Heart right ventricle (tissue), 16 donors: ENCODE measurements around the gene PTPRN2. TPM values are rescaled to one million over a fixed set of nuclear protein-coding genes. Genes with fewer than 3 reads are reported as not detected.

Experiments
- ATAC-seq, 8 donors: fragments of 200-7000 bp; cut with Tn5 transposase; one replicate each; pipeline ENCODE4 v1.9.1; 2020; ENCODE audit warnings: mild to moderate bottlenecking in 8 of 8, moderate library complexity in 8 of 8, moderate number of reproducible peaks in 1 of 8
- DNase-seq, 2 donors: peaks; one replicate each; pipeline ENCODE4 v3.0.0-alpha.2; 2020
- H3K27ac ChIP-seq, 10 donors: fragments of 200-600 bp; sonication (generic) in 2 of 10; one replicate each; pipeline versions ENCODE4 v1.5.0 to v1.8.0; 2020 to 2022; ENCODE audit warnings: mild to moderate bottlenecking in 3 of 10
- H3K27me3 ChIP-seq, 7 donors: fragments of 200-600 bp; one replicate each; pipeline ENCODE4 v1.8.0; 2021 to 2022; ENCODE audit warnings: mild to moderate bottlenecking in 2 of 7
- H3K36me3 ChIP-seq, 9 donors: fragments of 200-600 bp; sonication (generic) in 1 of 9; one replicate each; pipeline versions ENCODE4 v1.5.0 to v1.8.0; 2020 to 2022; ENCODE audit warnings: mild to moderate bottlenecking in 2 of 9
- H3K4me1 ChIP-seq, 9 donors: fragments of 200-600 bp; sonication (generic) in 1 of 9; one replicate each; pipeline versions ENCODE4 v1.5.0 to v1.8.0; 2020 to 2022; ENCODE audit warnings: mild to moderate bottlenecking in 4 of 9
- H3K4me3 ChIP-seq, 10 donors: fragments of 200-600 bp; sonication (generic) in 2 of 10; one replicate each; pipeline versions ENCODE4 v1.5.0 to v1.8.0; 2020 to 2022; ENCODE audit warnings: mild to moderate bottlenecking in 7 of 10, moderate library complexity in 2 of 10
- H3K9me3 ChIP-seq, 11 donors: fragments of 200-600 bp in 10 of 11; sonication (generic) in 2 of 11; one replicate each; pipeline versions ENCODE4 v1.5.0 to v1.8.0; 2013 to 2022; ENCODE audit warnings: mild to moderate bottlenecking in 2 of 11, control low read depth in 1 of 11, moderate library complexity in 1 of 11
- CTCF ChIP-seq, 9 donors: fragments of 200-600 bp; sonication (generic) in 2 of 9; IDR thresholded peaks; one replicate each; pipeline versions ENCODE4 v1.5.0 to v1.8.0; 2021 to 2022; ENCODE audit warnings: antibody characterized with exemption in 9 of 9, mild to moderate bottlenecking in 5 of 9, moderate library complexity in 1 of 9
- WGBS, 2 donors: extraction: QIAGEN DNeasy Blood & Tissue Kit; methylation state at CpG; one replicate each; pipeline ENCODE4 v1.1.7; 2013; ENCODE audit warnings: inconsistent platforms in 1 of 2; 5-methylcytosine and 5-hydroxymethylcytosine counted together
- intact Hi-C, 10 donors: fragments of 100-400 bp; cut with DNase I; formaldehyde crosslinking; loops; one replicate each; pipeline versions ENCODE4 v1.11.1 to v1.14.2; 2022
- polyA plus RNA-seq, 2 donors: library from polyadenylated mRNA; stranded (reverse); fragments of 200-250 nt; gene quantifications; one replicate each; pipeline ENCODE4 v1.2.3, GENCODE V29; 2013
- total RNA-seq, 10 donors: library from RNA; stranded (reverse); fragmentation: NEBNext Ultra II Directional in 3 of 10; extraction: Animal tissue kit (Norgen Biotek cat#: 25700) in 3 of 10; gene quantifications; one replicate each; pipeline versions ENCODE4 v1.2.1 to v1.2.4, GENCODE V29; 2021 to 2023
- donor health status: Arrhythmogenic right ventricular cardiomyopathy.
- donor health status: ischemic (EF 13 %, LVEDD 7.1; RV severe dilation, severe dysfunction).
- donor health status: healthy with polysubstance abuse.
- donor health status: DM: no; HTN: yes; CAD: no.
- donor health status: DM: no; HTN: no; CAD: no.
- donor health status: ischemic (EF 25% LVEDD 6.9; RV normal size, moderate dysfunction).
- donor health status: ischemic (EF 25% LVEDD 5.7; RV mildly dilated, moderate dysfunction).
- donor health status: healthy.
- donor health status: DM: yes; HTN: yes; CAD: no.
- donor health status: Ischemic cardiomyopathy.
- donor health status: ischemic (EF 35%, LVEDD 5.7; RV mildly dilated, moderate dysfunction).
- donor health status: nonischemic (EF 11% LVEDD 7.7; RV severe dilation, severe dysfunction).
- donor health status: DM: yes; HTN: yes; CAD: no.
- donor health status: PGD.
- donor health status: ischemic (EF 29% LVEDD 5.4; RV normal size, mild dysfunction).
- donor health status: nonischemic (EF 23%, LVEDD 6.1; RV moderate dilation, normal function).

The PTPRN2 gene
- total and polyA plus RNA-seq, 12 donors = 0.82 to 1.8 (median 1.3) TPM

- no peak for DNase-seq
- peaks cover 0 to 11% (median 0%) of the 10 kb centered on the region in 9 donors for H3K36me3 ChIP-seq
These were observed 1025.7 kb downstream of the PTPRN2 start for GRCh38 chr7:157561816-157562410.

GRCh38 chr7:157561523-157561785 is 1026.2 kb downstream of the PTPRN2 start:
- intact Hi-C loops = no loop called here
- Histone ChIP-seq H3K27me3 (no peaks in the 10 kb centered on the region), H3K27ac (no peak overlapping the region), H3K4me1 (no peaks in the 10 kb centered on the region), H3K9me3 (no peaks in the 10 kb centered on the region), H3K4me3 (no peak overlapping the region), H3K36me3 (peaks cover 0 to 11% (median 0%) of the 10 kb centered on the region in 9 donors)
- WGBS, 2 donors = 78 to 83% methylated on average over 3 of the region's 3 CpGs
- DNase-seq (no peak), ATAC-seq (no peak)
- TF ChIP-seq CTCF (IDR thresholded peaks at IDR 0.05) = no peak

More at GRCh38 chr7:157561816-157562410, 1025.7 kb downstream of the PTPRN2 start:
- Histone ChIP-seq H3K27ac (no peak overlapping the region), H3K9me3 (no peaks in the 10 kb centered on the region), H3K4me3 (no peak overlapping the region), H3K4me1 (no peaks in the 10 kb centered on the region), H3K27me3 (no peaks in the 10 kb centered on the region)
- intact Hi-C loops = no loop called here
- no peak for ATAC-seq
- 91 to 92% methylated on average over 13 of the region's 13 CpGs for WGBS, 2 donors
- TF ChIP-seq CTCF (IDR thresholded peaks at IDR 0.05) = no peak

GRCh38 chr7:157560710-157561522 is 1026.7 kb downstream of the PTPRN2 start:
- TF ChIP-seq CTCF (IDR thresholded peaks at IDR 0.05) = no peak
- H3K27me3 ChIP-seq = no peaks in the 10 kb centered on the region
- H3K4me3 ChIP-seq = no peak overlapping the region
- H3K27ac ChIP-seq = no peak overlapping the region
- intact Hi-C loops = no loop called here
- H3K4me1 ChIP-seq = no peaks in the 10 kb centered on the region
- WGBS, 2 donors = 91% methylated on average over 28 to 29 of the region's 29 CpGs
- DNase-seq = no peak
- H3K36me3 ChIP-seq = peaks cover 0 to 11% (median 0%) of the 10 kb centered on the region in 9 donors
- peak in 1 of 8 donors; percentile 53 for ATAC-seq
- no peaks in the 10 kb centered on the region for H3K9me3 ChIP-seq

- H3K36me3 ChIP-seq = peaks cover 0 to 11% (median 0%) of the 10 kb centered on the region in 9 donors
- ATAC-seq = peak in 1 of 8 donors; percentile 17
- 88 to 89% methylated on average over 20 of the region's 20 CpGs for WGBS, 2 donors
- H3K27ac ChIP-seq = no peak overlapping the region
- intact Hi-C loops = no loop called here
- H3K4me1 ChIP-seq = no peaks in the 10 kb centered on the region
- no peak overlapping the region for H3K4me3 ChIP-seq
- no peaks in the 10 kb centered on the region for H3K27me3 ChIP-seq
- H3K9me3 ChIP-seq = no peaks in the 10 kb centered on the region
- TF ChIP-seq CTCF (IDR thresholded peaks at IDR 0.05) = no peak
- DNase-seq = no peak
These were observed 1027.4 kb downstream of the PTPRN2 start for GRCh38 chr7:157560258-157560654.
